Muscle of leg (tissue), 11 donors: ENCODE results near the gene NUP62. TPM values are rescaled to one million over a fixed set of nuclear protein-coding genes. Genes with fewer than 3 reads are reported as not detected.

Source experiments
- DNase-seq: peaks from one replicate; pipeline ENCODE4 v3.0.0; 2013
- H3K27ac ChIP-seq: one replicate; pipeline ENCODE4 v1.5.1; 2013; ENCODE audit warnings: mild to moderate bottlenecking, low read length, control low read depth
- H3K27me3 ChIP-seq: one replicate; pipeline ENCODE4 v1.6.1; 2013; ENCODE audit warnings: low read length; ENCODE audit not compliant: control insufficient read depth, insufficient read depth
- H3K36me3 ChIP-seq: one replicate; pipeline ENCODE4 v1.6.1; 2013; ENCODE audit warnings: low read length; ENCODE audit not compliant: control insufficient read depth, insufficient read depth
- H3K4me1 ChIP-seq: one replicate; pipeline ENCODE4 v1.6.1; 2013; ENCODE audit warnings: low read length; ENCODE audit not compliant: control insufficient read depth, insufficient read depth
- H3K4me3 ChIP-seq: one replicate; pipeline ENCODE4 v1.5.1; 2013; ENCODE audit warnings: low read length, control low read depth
- H3K9me3 ChIP-seq: replicated peaks from 2 replicates; pipeline ENCODE4 v1.6.1; 2013; ENCODE audit warnings: low read depth, low read length; ENCODE audit not compliant: control insufficient read depth
- WGBS: methylation state at CpG from one replicate; pipeline ENCODE4 v1.1.5; 2013; ENCODE audit warnings: missing lambda C conversion rate; ENCODE audit not compliant: insufficient coverage; 5-methylcytosine and 5-hydroxymethylcytosine counted together
- polyA plus RNA-seq, 8 donors: library from polyadenylated mRNA; unstranded; fragments of 120-200 nt; gene quantifications; one replicate each; pipeline versions ENCODE4 v1.2.1 to v1.2.3, GENCODE V29; 2013; ENCODE audit warnings: inconsistent platforms in 1 of 8, low replicate concordance in 1 of 8; ENCODE audit not compliant: insufficient read length in 8 of 8, insufficient read depth in 1 of 8
- total RNA-seq: library from RNA; stranded (reverse); fragments of 120-200 nt; gene quantifications from one replicate; pipeline ENCODE4 v1.2.4, GENCODE V29; 2013

Gene NUP62
- total and polyA plus RNA-seq, 9 donors = 37.6 to 61.9 (median 51.7) TPM

DNA sequence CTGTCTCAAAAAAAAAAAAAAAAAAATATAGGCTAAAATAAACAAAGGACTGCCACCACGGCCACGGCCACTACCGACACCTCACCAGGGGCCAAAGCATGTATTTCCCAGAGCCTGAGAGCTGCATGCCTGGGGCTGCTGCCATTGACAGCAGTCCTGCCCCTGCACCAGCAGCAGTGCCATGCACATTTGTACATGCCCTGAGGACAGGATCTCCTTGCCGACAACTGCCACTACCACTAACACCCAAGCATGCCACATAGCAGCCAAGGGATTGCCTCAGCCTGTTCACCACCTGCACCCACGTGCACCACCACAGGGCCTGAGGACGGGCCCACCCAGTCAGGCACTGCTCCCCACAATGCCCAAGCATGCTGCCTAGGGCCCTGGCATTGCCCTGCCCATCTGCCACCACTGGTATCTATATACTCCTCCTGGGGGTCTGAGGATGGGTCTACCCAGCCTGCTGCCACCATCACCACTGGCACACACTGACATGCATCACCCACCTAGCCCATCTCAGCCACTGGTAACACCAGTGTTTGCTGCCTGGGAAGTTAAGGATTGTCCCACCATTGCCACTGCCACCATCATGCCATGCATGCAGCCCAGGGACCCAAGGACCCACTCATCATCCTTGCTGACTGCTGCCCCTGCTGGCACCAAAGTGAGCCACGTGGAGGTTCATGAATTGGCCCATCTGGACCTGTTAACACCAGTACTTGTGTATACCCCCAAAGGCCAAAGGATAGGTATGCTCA, 10.6 kb upstream of the NUP62 start:
- 67% methylated on average over 7 of the region's 7 CpGs for WGBS
- Histone ChIP-seq H3K27me3 (no peaks in the 10 kb centered on the region), H3K36me3 (no peaks in the 10 kb centered on the region), H3K4me3 (no peak overlapping the region), H3K4me1 (peaks cover 8% of the 10 kb centered on the region), H3K27ac (no peak overlapping the region), H3K9me3 (no peaks in the 10 kb centered on the region)
- no peak for DNase-seq

GRCh38 chr19:49938662-49939061, 9.4 kb upstream of the NUP62 start:
- peaks cover 1% of the 10 kb centered on the region for H3K36me3 ChIP-seq
- DNase-seq = no peak
- WGBS = 91% methylated on average over 4 of the region's 4 CpGs
- no peaks in the 10 kb centered on the region for H3K9me3 ChIP-seq
- H3K27ac ChIP-seq = no peak overlapping the region
- H3K4me3 ChIP-seq = no peak overlapping the region
- H3K4me1 ChIP-seq = peaks cover 8% of the 10 kb centered on the region
- no peaks in the 10 kb centered on the region for H3K27me3 ChIP-seq

GRCh38 chr19:49937750-49938381, 8.6 kb upstream of the NUP62 start:
- WGBS = 19% methylated on average over 28 of the region's 35 CpGs
- peak; percentile 83 for DNase-seq

DNA sequence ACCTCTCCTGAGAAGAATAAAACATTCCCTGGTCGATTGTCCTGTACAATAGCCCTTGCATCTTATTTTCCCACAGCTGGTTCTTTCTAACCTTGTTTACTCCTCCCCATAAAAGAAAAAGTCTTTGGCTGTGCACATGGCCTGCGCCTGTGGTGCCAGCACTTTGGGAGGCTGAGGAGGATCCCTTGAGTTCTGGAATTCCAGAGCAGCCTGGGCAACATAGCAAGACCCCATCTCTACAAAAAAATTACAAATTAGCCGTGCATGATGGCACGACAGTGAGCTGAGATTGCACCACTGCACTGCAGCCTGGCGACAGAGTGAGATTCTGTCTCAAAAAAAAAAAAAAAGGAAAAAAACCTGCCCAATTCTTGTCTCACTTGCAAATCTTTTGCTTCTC, 7.2 kb upstream of the NUP62 start:
- Histone ChIP-seq H3K4me1 (peaks cover 8% of the 10 kb centered on the region), H3K36me3 (peaks cover 8% of the 10 kb centered on the region), H3K9me3 (no peaks in the 10 kb centered on the region), H3K4me3 (no peak overlapping the region), H3K27me3 (no peaks in the 10 kb centered on the region), H3K27ac (no peak overlapping the region)
- WGBS = 0% methylated on average over 1 of the region's 5 CpGs
- DNase-seq = no peak

More at GRCh38 chr19:49937750-49938381, 8.6 kb upstream of the NUP62 start:
- no peak overlapping the region for H3K27ac ChIP-seq
- H3K4me1 ChIP-seq = peaks cover 8% of the 10 kb centered on the region
- H3K4me3 ChIP-seq = peak overlapping the region; percentile 13
- H3K27me3 ChIP-seq = no peaks in the 10 kb centered on the region
- H3K36me3 ChIP-seq = peaks cover 7% of the 10 kb centered on the region
- no peaks in the 10 kb centered on the region for H3K9me3 ChIP-seq

GRCh38 chr19:49933643-49934042, 4.3 kb upstream of the NUP62 start:
- H3K27me3 ChIP-seq = no peaks in the 10 kb centered on the region

DNA sequence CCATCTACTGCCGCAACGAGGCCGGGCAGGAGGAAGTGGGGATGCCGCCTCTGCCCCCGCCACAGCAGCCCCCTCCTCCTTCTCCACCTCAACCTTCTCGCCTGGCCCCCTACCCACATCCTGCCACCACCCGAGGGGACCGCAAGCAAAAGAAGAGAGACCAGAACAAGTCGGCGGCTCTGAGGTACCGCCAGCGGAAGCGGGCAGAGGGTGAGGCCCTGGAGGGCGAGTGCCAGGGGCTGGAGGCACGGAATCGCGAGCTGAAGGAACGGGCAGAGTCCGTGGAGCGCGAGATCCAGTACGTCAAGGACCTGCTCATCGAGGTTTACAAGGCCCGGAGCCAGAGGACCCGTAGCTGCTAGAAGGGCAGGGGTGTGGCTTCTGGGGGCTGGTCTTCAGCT, 3.4 kb upstream of the NUP62 start:
- peaks cover 17% of the 10 kb centered on the region for H3K4me1 ChIP-seq
- DNase-seq = no peak
- WGBS = 97% methylated on average over 16 of the region's 25 CpGs
- H3K4me3 ChIP-seq = no peak overlapping the region
- H3K9me3 ChIP-seq = no peaks in the 10 kb centered on the region
- H3K27me3 ChIP-seq = no peaks in the 10 kb centered on the region
- peaks cover 20% of the 10 kb centered on the region for H3K36me3 ChIP-seq
- H3K27ac ChIP-seq = no peak overlapping the region

More at GRCh38 chr19:49933643-49934042, 4.3 kb upstream of the NUP62 start:
- WGBS = 87% methylated on average over 7 of the region's 8 CpGs
- H3K4me1 ChIP-seq = peaks cover 14% of the 10 kb centered on the region
- DNase-seq = no peak
- no peak overlapping the region for H3K27ac ChIP-seq
- H3K4me3 ChIP-seq = no peak overlapping the region
- H3K9me3 ChIP-seq = no peaks in the 10 kb centered on the region
- H3K36me3 ChIP-seq = peaks cover 18% of the 10 kb centered on the region

DNA sequence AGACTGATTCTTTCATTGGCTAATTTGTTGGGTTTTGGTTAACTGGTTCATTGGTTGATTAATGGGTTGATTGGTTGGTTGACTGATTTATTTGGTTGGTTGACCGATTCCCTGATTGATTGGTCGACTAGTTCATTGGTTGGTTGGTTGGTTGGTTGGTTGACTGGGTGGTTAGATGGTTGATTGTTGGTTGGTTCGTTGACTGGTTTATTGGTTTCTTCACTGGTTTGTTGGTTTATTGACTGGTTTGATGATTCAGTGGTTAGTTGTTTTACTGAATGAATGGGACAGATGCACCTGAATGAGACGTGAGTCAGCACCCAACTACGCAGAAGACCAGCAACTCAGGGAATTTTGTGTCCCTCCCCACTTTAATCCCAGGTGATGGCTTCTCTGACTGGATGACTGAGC, 2.7 kb upstream of the NUP62 start:
- no peak overlapping the region for H3K4me3 ChIP-seq
- no peaks in the 10 kb centered on the region for H3K9me3 ChIP-seq
- WGBS = 100% methylated on average over 2 of the region's 5 CpGs

GRCh38 chr19:49931293-49932040, 2.2 kb upstream of the NUP62 start:
- H3K36me3 ChIP-seq = peaks cover 32% of the 10 kb centered on the region
- H3K27ac ChIP-seq = no peak overlapping the region
- WGBS = 77% methylated on average over 3 of the region's 7 CpGs
- DNase-seq = no peak
- no peaks in the 10 kb centered on the region for H3K27me3 ChIP-seq
- peaks cover 22% of the 10 kb centered on the region for H3K4me1 ChIP-seq
- no peak overlapping the region for H3K4me3 ChIP-seq
- H3K9me3 ChIP-seq = no peaks in the 10 kb centered on the region

More for the DNA sequence above, 2.7 kb upstream of the NUP62 start:
- no peak for DNase-seq
- no peaks in the 10 kb centered on the region for H3K27me3 ChIP-seq
- H3K27ac ChIP-seq = no peak overlapping the region
- peaks cover 20% of the 10 kb centered on the region for H3K4me1 ChIP-seq
- peaks cover 27% of the 10 kb centered on the region for H3K36me3 ChIP-seq

- no peak for DNase-seq
- peaks cover 22% of the 10 kb centered on the region for H3K4me1 ChIP-seq
- peak overlapping the region; percentile 93 for H3K27ac ChIP-seq
- 42% methylated on average over 10 of the region's 15 CpGs for WGBS
- H3K4me3 ChIP-seq = no peak overlapping the region
- no peaks in the 10 kb centered on the region for H3K27me3 ChIP-seq
- H3K36me3 ChIP-seq = peaks cover 33% of the 10 kb centered on the region
- H3K9me3 ChIP-seq = no peaks in the 10 kb centered on the region
Observed at GRCh38 chr19:49930483-49931011, 1.2 kb upstream of the NUP62 start.
